NCI-H748 treated with DMSO at 0.1 percent for 48 hours (cell line): ENCODE measurements around the gene STK24.

Experiments used
- DNase-seq: peaks from one replicate; lab custom pipeline; 2025; lab: John Stamatoyannopoulos, UW

The STK24 gene

GRCh38 chr13:98510156-98510509 lies 66.8 kb downstream of the STK24 start:
- no peak for DNase-seq

- no peak for DNase-seq
These were observed 67.4 kb downstream of the STK24 start for GRCh38 chr13:98509271-98510155.

GRCh38 chr13:98508685-98509084 lies 68.2 kb downstream of the STK24 start:
- no peak for DNase-seq

GRCh38 chr13:98508280-98508679 lies 68.6 kb downstream of the STK24 start:
- DNase-seq, result no peak

GRCh38 chr13:98507282-98507797 lies 69.6 kb downstream of the STK24 start:
- peak; percentile 62 for DNase-seq

GRCh38 chr13:98506728-98507230 lies 70.1 kb downstream of the STK24 start:
- DNase-seq, result no peak

- no peak for DNase-seq
These were observed 70.6 kb downstream of the STK24 start for GRCh38 chr13:98506322-98506721.

GRCh38 chr13:98505217-98505616 lies 71.7 kb downstream of the STK24 start:
- DNase-seq, result no peak

- DNase-seq, result no peak
These were observed 72.4 kb downstream of the STK24 start for GRCh38 chr13:98504371-98504963.

GRCh38 chr13:98504029-98504351 lies 72.9 kb downstream of the STK24 start:
- no peak for DNase-seq

GRCh38 chr13:98503175-98504028 lies 73.5 kb downstream of the STK24 start:
- DNase-seq, result no peak

GRCh38 chr13:98500963-98501421 lies 75.9 kb downstream of the STK24 start:
- no peak for DNase-seq

GRCh38 chr13:98496966-98497365 lies 79.9 kb downstream of the STK24 start:
- no peak for DNase-seq

GRCh38 chr13:98496479-98496791 lies 80.5 kb downstream of the STK24 start:
- DNase-seq, result no peak

GRCh38 chr13:98495627-98496478 lies 81.1 kb downstream of the STK24 start:
- no peak for DNase-seq

- no peak for DNase-seq
These were observed 82.1 kb downstream of the STK24 start for GRCh38 chr13:98494769-98495168.

- DNase-seq, result no peak
These were observed 83.7 kb downstream of the STK24 start for GRCh38 chr13:98493042-98493712.

GRCh38 chr13:98492335-98493041 lies 84.4 kb downstream of the STK24 start:
- no peak for DNase-seq

- no peak for DNase-seq
These were observed 86.0 kb downstream of the STK24 start for GRCh38 chr13:98490866-98491265.

- no peak for DNase-seq
These were observed 86.6 kb downstream of the STK24 start for GRCh38 chr13:98490195-98490836.
